CD4-positive, alpha-beta memory T cell (primary cell): Measurements from ENCODE around the gene EEF1A1. TPM values are rescaled to one million over a fixed set of nuclear protein-coding genes. Genes with fewer than 3 reads are reported as not detected.
"Not testable (repeated sequence)": the region's sequence is repeated elsewhere in the genome, so short reads cannot be mapped to it uniquely, and the experiment has no call there.

ENCODE experiments used
- CTCF ChIA-PET: fragments of 350-600 bp; sonication (Branson Sonifier 250); formaldehyde crosslinking; loops from one replicate; lab custom pipeline; 2021; ENCODE audit warnings: inconsistent platforms; ENCODE audit not compliant: partially characterized antibody; lab: Charles Lee
- POLR2A ChIA-PET: fragments of 350-600 bp; sonication (Branson Sonifier 250); formaldehyde crosslinking; loops from one replicate; lab custom pipeline; 2021; ENCODE audit not compliant: partially characterized antibody; lab: Charles Lee
- DNase-seq, 5 donors: peaks; one replicate each; pipeline versions ENCODE4 v3.0.0 to v3.0.0-alpha.2; 2020 to 2022; ENCODE audit warnings: mixed read lengths in 1 of 5
- H3K27ac ChIP-seq: one replicate; pipeline ENCODE4 v1.7.0; 2013; ENCODE audit warnings: low read depth, low read length
- H3K27me3 ChIP-seq: 2 replicates; pipeline ENCODE4 v1.7.0; 2013; ENCODE audit warnings: mild to moderate bottlenecking, low read length, moderate library complexity; ENCODE audit not compliant: insufficient read depth
- H3K36me3 ChIP-seq: 2 replicates; pipeline ENCODE4 v1.7.0; 2013; ENCODE audit warnings: mild to moderate bottlenecking, low read length, moderate library complexity; ENCODE audit not compliant: insufficient read depth
- H3K4me1 ChIP-seq: 2 replicates; pipeline ENCODE4 v1.7.0; 2013; ENCODE audit warnings: mild to moderate bottlenecking, low read length, moderate library complexity; ENCODE audit not compliant: insufficient read depth
- H3K4me3 ChIP-seq, 2 donors: one replicate each; pipeline ENCODE4 v1.7.0; 2013; ENCODE audit warnings: low read length in 2 of 2, mild to moderate bottlenecking in 1 of 2
- H3K9me3 ChIP-seq, 2 donors: one replicate each; pipeline ENCODE4 v1.7.0; 2013; ENCODE audit warnings: low read length in 2 of 2, control low read depth in 1 of 2; ENCODE audit not compliant: control insufficient read depth in 1 of 2
- H3K27ac Mint-ChIP-seq, 7 donors: one replicate each; pipeline ENCODE4 v1.8.0; 2020 to 2021; ENCODE audit warnings: mixed read lengths in 7 of 7, mild to moderate bottlenecking in 6 of 7, inconsistent platforms in 3 of 7, moderate library complexity in 3 of 7
- H3K27me3 Mint-ChIP-seq, 2 donors: one replicate each; pipeline ENCODE4 v1.8.0; 2020 to 2021; ENCODE audit warnings: mixed read lengths in 2 of 2
- H3K36me3 Mint-ChIP-seq, 2 donors: one replicate each; pipeline ENCODE4 v1.8.0; 2020 to 2021; ENCODE audit warnings: mixed read lengths in 2 of 2, inconsistent platforms in 1 of 2, mild to moderate bottlenecking in 1 of 2
- H3K4me1 Mint-ChIP-seq, 4 donors: one replicate each; pipeline ENCODE4 v1.8.0; 2020 to 2021; ENCODE audit warnings: mixed read lengths in 4 of 4, mild to moderate bottlenecking in 1 of 4
- H3K4me3 Mint-ChIP-seq, 8 donors: one replicate each; pipeline ENCODE4 v1.8.0; 2020 to 2021; ENCODE audit warnings: mixed read lengths in 8 of 8, mild to moderate bottlenecking in 7 of 8, moderate library complexity in 6 of 8, inconsistent platforms in 3 of 8
- H3K9me3 Mint-ChIP-seq, 8 donors: one replicate each; pipeline ENCODE4 v1.8.0; 2020 to 2021; ENCODE audit warnings: mixed read lengths in 8 of 8, mild to moderate bottlenecking in 5 of 8, inconsistent platforms in 3 of 8, moderate library complexity in 1 of 8
- intact Hi-C: fragments of 100-400 bp; cut with micrococcal nuclease; formaldehyde crosslinking; loops from one replicate; pipeline ENCODE4 v1.15.1; 2023
- polyA plus RNA-seq, 2 donors: library from polyadenylated mRNA; unstranded; fragments of 300-500 nt; fragmentation: Illumina TruSeq; gene quantifications; one replicate each; pipeline ENCODE4 v1.2.3, GENCODE V29; 2021
- total RNA-seq, 2 experiments: library from RNA; stranded (reverse); gene quantifications; one replicate each; pipeline ENCODE4 v1.2.3, GENCODE V29; 2021

EEF1A1 gene
- over 10,000 TPM; 15,632 to 16,691 TPM for total RNA-seq
- polyA plus RNA-seq: over 10,000 TPM; 10,358 to 12,185 TPM

- H3K27ac Mint-ChIP-seq: peak within 1 kb of the TSS; percentile 98 to 99 (median 98)
- H3K27me3 ChIP-seq: no peaks in the 10 kb centered on the region
- peaks cover 30% of the 10 kb centered on the region for H3K36me3 ChIP-seq
- intact Hi-C loops: loop anchor here (1.0 to 5.0 kb wide), 8 partner anchors 59 to 1763 kb away; partner anchors contain the start of genes COX7A2, KCNQ5, MTO1 and TMEM30A
- peaks cover 60% of the 10 kb centered on the region for H3K4me1 ChIP-seq
- H3K9me3 Mint-ChIP-seq: peaks cover 0 to 19% (median 0%) of the 10 kb centered on the region in 8 donors
- H3K36me3 Mint-ChIP-seq: peaks cover 41 to 56% of the 10 kb centered on the region in 2 donors
- POLR2A ChIA-PET: interaction anchor here (0.9 to 13.1 kb wide), 38 partner anchors 8 to 1764 kb away, joined by 3 to 316 read pairs (median 5); partner anchors contain the start of genes CGAS, COX7A2, DDX43 and MTO1
- no peaks in the 10 kb centered on the region for H3K9me3 ChIP-seq
- peak within 1 kb of the TSS; percentile 95 to 98 (median 96) for H3K4me3 Mint-ChIP-seq
- no peaks in the 10 kb centered on the region for H3K27me3 Mint-ChIP-seq
- peaks cover 39 to 81% (median 54%) of the 10 kb centered on the region in 4 donors for H3K4me1 Mint-ChIP-seq
- DNase-seq: peak; percentile 98 to 100 (median 99)
- CTCF ChIA-PET: interaction anchor here (1.1 to 3.5 kb wide), 8 partner anchors 60 to 133 kb away, joined by 3 to 24 read pairs (median 12); partner anchors contain the start of gene SLC17A5
- peak within 1 kb of the TSS; percentile 68 to 93 for H3K4me3 ChIP-seq
- H3K27ac ChIP-seq: peak within 1 kb of the TSS; percentile 100
Measured at GRCh38 chr6:73520688-73521350, at the start of gene EEF1A1. Gene EEF1A1 (minus strand): TSS chr6:73521032. CDS start chr6:73520026, 1,006 bp downstream.

GRCh38 chr6:73569121-73569520, 48.3 kb upstream of the EEF1A1 start:
- CTCF ChIA-PET: no interaction called here
- POLR2A ChIA-PET: interaction anchor here (0.9 to 1.4 kb wide), 2 partner anchors 48 to 56 kb away, joined by 3 read pairs; partner anchors contain the start of gene EEF1A1
- intact Hi-C loops: no loop called here

GRCh38 chr6:73566954-73567591, 46.2 kb upstream of the EEF1A1 start:
- Mint-ChIP-seq H3K36me3 (no peaks in the 10 kb centered on the region), H3K27ac (no peak overlapping the region), H3K9me3 (no peaks in the 10 kb centered on the region), H3K4me3 (no peak overlapping the region), H3K4me1 (peaks cover 0 to 5% (median under 1%) of the 10 kb centered on the region in 4 donors), H3K27me3 (no peaks in the 10 kb centered on the region)
- no peak for DNase-seq
- no peaks in the 10 kb centered on the region for H3K27me3 ChIP-seq
- no peaks in the 10 kb centered on the region for H3K9me3 ChIP-seq
- no peaks in the 10 kb centered on the region for H3K36me3 ChIP-seq
- no peak overlapping the region for H3K27ac ChIP-seq
- no peaks in the 10 kb centered on the region for H3K4me1 ChIP-seq
- CTCF ChIA-PET: interaction anchor here (0.7 kb wide), 1 partner anchor 20 kb away, joined by 3 read pairs; no protein-coding TSS in a partner anchor
- intact Hi-C loops: no loop called here
- no peak overlapping the region for H3K4me3 ChIP-seq
- POLR2A ChIA-PET: no interaction called here

More at GRCh38 chr6:73569121-73569520, 48.3 kb upstream of the EEF1A1 start:
- H3K36me3 Mint-ChIP-seq: no peaks in the 10 kb centered on the region
- H3K27me3 Mint-ChIP-seq: no peaks in the 10 kb centered on the region
- Histone ChIP-seq H3K4me3 (no peak overlapping the region), H3K27ac (no peak overlapping the region), H3K9me3 (no peaks in the 10 kb centered on the region), H3K36me3 (no peaks in the 10 kb centered on the region), H3K27me3 (no peaks in the 10 kb centered on the region), H3K4me1 (no peaks in the 10 kb centered on the region)
- no peaks in the 10 kb centered on the region for H3K9me3 Mint-ChIP-seq
- H3K27ac Mint-ChIP-seq: no peak overlapping the region
- H3K4me3 Mint-ChIP-seq: no peak overlapping the region
- DNase-seq: no peak
- H3K4me1 Mint-ChIP-seq: peaks cover 0 to 5% (median under 1%) of the 10 kb centered on the region in 4 donors

DNA sequence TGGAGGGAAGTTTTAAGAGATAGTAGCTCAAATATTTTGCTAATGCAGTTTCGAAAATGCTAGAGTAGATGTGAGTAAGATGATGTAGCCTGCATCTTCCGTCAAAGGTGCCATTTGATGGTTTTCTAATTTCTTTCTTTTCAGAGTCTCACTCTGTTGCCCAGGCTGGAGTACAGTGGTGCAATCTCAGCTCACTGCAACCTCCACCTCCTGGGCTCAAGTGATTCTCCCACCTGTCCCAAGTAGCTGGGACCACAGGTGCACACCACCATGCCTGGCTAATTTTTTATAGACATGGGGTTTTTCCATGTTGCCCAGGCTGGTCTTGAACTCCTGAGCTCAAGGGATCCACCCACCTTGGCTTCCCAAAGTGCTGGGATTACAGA, 45.6 kb upstream of the EEF1A1 start:
- H3K27me3 Mint-ChIP-seq, H3K27me3 ChIP-seq, H3K36me3 ChIP-seq, H3K27ac ChIP-seq, H3K9me3 ChIP-seq, DNase-seq, POLR2A ChIA-PET, H3K4me3 Mint-ChIP-seq, H3K9me3 Mint-ChIP-seq, H3K4me1 Mint-ChIP-seq, H3K27ac Mint-ChIP-seq, H3K36me3 Mint-ChIP-seq, H3K4me3 ChIP-seq, intact Hi-C loops, H3K4me1 ChIP-seq: not testable (repeated sequence)
- CTCF ChIA-PET: interaction anchor here (0.6 to 0.7 kb wide), 3 partner anchors 20 to 114 kb away, joined by 3 to 4 read pairs (median 3); no protein-coding TSS in a partner anchor

DNA sequence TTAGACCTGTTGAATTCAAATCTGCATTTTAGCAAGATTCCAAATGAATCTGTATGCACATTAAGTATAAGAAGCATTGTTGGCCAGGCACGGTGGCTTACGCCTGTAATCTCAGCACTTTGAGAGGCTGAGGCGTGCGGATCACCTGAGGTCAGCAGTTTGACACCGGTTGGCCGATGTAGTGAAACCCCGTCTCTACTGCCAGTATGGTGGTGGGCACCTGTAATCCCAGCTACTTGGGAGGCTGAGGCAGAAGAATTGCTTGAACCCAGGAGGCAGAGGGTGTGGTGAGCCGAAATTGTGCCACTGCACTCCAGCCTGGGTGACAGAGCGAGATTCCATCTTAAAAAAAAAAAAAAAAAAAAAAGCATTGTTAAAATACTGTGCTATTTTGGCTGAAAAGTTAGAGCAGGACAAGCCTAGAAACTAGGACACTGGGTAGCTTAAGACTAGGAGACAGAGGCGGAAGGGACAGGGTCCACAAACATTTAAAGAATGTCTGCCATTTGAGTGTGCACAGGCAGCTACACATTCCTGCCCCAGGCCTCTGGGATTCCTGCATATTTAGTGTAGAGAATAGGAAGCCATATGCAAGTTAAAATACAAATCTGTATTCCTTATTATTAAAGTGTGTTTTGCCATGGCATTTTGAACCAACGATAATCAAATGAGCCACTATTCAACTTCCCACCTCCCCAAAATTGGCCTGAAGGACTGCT, 45.1 kb upstream of the EEF1A1 start:
- Mint-ChIP-seq H3K27ac (no peak overlapping the region), H3K36me3 (no peaks in the 10 kb centered on the region), H3K4me1 (peaks cover 0 to 2% (median under 1%) of the 10 kb centered on the region in 4 donors), H3K4me3 (no peak overlapping the region), H3K9me3 (no peaks in the 10 kb centered on the region), H3K27me3 (no peaks in the 10 kb centered on the region)
- no peaks in the 10 kb centered on the region for H3K4me1 ChIP-seq
- H3K27ac ChIP-seq: no peak overlapping the region
- no peaks in the 10 kb centered on the region for H3K36me3 ChIP-seq
- H3K27me3 ChIP-seq: no peaks in the 10 kb centered on the region
- H3K4me3 ChIP-seq: no peak overlapping the region
- ChIA-PET POLR2A (no interaction called here), CTCF (interaction anchor here (0.6 to 0.7 kb wide), 2 partner anchors 109 to 113 kb away, joined by 3 to 4 read pairs; no protein-coding TSS in a partner anchor)
- no peak for DNase-seq
- intact Hi-C loops: no loop called here
- no peaks in the 10 kb centered on the region for H3K9me3 ChIP-seq

DNA sequence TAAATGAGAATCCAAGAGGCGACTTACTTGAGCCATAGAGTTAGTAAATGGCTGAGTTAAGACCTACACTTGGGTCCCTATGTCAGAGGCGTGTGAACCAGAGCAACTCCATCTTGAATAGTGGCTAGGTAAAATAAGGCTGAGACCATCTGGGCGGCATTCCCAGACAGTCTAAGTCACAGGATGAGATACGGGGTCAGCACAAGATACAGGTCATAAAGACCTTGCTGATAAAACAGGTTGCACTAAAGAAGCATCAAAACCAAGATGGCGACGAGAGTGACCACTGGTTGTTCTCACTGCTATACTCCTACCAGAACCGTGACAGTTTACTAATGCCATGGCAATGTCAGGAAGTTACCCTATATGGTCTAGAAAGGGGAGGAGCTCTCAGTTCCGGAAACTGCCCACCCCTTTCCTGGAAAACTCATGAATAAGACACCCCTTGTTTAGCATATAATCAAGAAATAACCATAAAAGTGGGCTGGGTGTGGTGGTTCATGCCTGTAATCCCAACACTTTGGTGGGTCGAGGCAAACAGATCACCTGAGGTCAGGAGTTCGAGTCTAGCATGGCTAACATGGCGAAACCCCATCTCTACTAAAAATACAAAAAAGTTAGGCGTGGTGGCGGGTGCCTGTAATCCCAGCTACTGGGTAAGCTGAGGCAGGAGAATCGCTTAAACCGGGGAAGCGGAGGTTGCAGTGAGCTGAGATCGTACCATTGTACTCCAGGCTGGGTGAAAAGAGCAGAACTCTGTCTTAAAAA, 43.9 kb upstream of the EEF1A1 start:
- Mint-ChIP-seq H3K36me3 (no peaks in the 10 kb centered on the region), H3K27me3 (no peaks in the 10 kb centered on the region), H3K9me3 (no peaks in the 10 kb centered on the region), H3K4me1 (peaks cover 0 to 7% (median 5%) of the 10 kb centered on the region in 4 donors), H3K4me3 (peak overlapping the region in 1 of 8 donors; percentile 56), H3K27ac (peak overlapping the region in 1 of 7 donors; percentile 12)
- ChIA-PET CTCF (no interaction called here), POLR2A (no interaction called here)
- H3K4me1 ChIP-seq: no peaks in the 10 kb centered on the region
- H3K9me3 ChIP-seq: no peaks in the 10 kb centered on the region
- no peaks in the 10 kb centered on the region for H3K27me3 ChIP-seq
- intact Hi-C loops: no loop called here
- H3K36me3 ChIP-seq: no peaks in the 10 kb centered on the region
- DNase-seq: no peak
- H3K27ac ChIP-seq: no peak overlapping the region
- no peak overlapping the region for H3K4me3 ChIP-seq
